ENCODE data around the gene MARCHF5. TPM values are rescaled to one million over a fixed set of nuclear protein-coding genes. Genes with fewer than 3 reads are reported as not detected.

MARCHF5 gene
- total RNA-seq, 1 donor from 2014 or later, result 32.2 TPM

DNA sequence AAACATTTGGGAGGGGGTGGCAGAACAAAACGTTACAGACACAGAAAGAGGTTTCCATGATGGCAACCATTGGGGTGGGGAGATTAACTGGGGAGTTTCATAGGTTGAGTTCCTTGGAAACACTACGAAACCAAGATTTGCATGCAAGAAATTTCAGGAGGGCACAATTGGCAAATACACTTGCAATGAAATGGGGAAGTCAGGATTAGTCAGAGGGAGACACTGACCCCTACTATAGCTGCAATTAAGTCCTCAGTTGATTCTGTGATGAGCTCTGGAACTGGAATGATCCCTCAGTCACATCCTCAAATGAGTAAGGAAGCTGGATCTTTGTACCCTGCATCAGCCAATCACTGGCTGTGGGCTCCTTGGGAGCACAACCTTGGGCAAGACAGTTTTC is 22.2 kb upstream of the MARCHF5 start:
- TF ChIP-seq, protein P1, sequence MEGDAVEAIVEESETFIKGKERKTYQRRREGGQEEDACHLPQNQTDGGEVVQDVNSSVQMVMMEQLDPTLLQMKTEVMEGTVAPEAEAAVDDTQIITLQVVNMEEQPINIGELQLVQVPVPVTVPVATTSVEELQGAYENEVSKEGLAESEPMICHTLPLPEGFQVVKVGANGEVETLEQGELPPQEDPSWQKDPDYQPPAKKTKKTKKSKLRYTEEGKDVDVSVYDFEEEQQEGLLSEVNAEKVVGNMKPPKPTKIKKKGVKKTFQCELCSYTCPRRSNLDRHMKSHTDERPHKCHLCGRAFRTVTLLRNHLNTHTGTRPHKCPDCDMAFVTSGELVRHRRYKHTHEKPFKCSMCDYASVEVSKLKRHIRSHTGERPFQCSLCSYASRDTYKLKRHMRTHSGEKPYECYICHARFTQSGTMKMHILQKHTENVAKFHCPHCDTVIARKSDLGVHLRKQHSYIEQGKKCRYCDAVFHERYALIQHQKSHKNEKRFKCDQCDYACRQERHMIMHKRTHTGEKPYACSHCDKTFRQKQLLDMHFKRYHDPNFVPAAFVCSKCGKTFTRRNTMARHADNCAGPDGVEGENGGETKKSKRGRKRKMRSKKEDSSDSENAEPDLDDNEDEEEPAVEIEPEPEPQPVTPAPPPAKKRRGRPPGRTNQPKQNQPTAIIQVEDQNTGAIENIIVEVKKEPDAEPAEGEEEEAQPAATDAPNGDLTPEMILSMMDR (IDR thresholded peaks at IDR 0.05; ENCODE audit: borderline replicate concordance), result no peak
- intact Hi-C loops (cut with micrococcal nuclease), result no loop called here
- H3K9me3 ChIP-seq (replicated peaks), result no peaks in the 10 kb centered on the region
- no peaks in the 10 kb centered on the region for H3K27me3 ChIP-seq (ENCODE audit: low read depth)
- no peak overlapping the region for H3K4me3 ChIP-seq
- no peaks in the 10 kb centered on the region for H3K36me3 ChIP-seq
- H3K4me1 ChIP-seq, result peaks cover 11% of the 10 kb centered on the region
- no peak overlapping the region for H3K27ac ChIP-seq (replicated peaks)
- no peak for DNase-seq

DNA sequence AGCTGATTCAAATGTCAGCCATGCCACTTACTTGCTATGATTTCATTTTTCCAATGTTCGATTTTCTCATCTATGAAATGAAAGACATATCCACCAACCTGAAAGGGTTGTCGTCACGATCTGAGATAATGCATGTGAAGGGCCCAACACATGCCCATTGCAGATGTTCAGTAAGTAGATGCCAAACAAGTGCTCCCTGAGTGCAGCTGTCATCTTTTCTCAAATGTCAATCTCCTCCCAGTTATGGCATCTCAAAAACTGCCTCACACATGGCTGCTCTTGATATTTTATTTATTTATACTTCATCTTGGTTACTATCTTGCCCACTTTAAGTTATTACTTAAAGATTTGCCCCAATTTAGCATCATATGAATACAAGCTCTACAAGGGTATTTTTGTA is 16.9 kb upstream of the MARCHF5 start:
- no peaks in the 10 kb centered on the region for H3K36me3 ChIP-seq
- H3K4me3 ChIP-seq, result no peak overlapping the region
- intact Hi-C loops (cut with micrococcal nuclease), result no loop called here
- H3K9me3 ChIP-seq (replicated peaks), result no peaks in the 10 kb centered on the region
- TF ChIP-seq, protein P1 (IDR thresholded peaks at IDR 0.05; ENCODE audit: borderline replicate concordance), result no peak
- H3K27ac ChIP-seq (replicated peaks), result no peak overlapping the region
- H3K27me3 ChIP-seq (ENCODE audit: low read depth), result no peaks in the 10 kb centered on the region
- no peak for DNase-seq
- peaks cover 7% of the 10 kb centered on the region for H3K4me1 ChIP-seq

DNA sequence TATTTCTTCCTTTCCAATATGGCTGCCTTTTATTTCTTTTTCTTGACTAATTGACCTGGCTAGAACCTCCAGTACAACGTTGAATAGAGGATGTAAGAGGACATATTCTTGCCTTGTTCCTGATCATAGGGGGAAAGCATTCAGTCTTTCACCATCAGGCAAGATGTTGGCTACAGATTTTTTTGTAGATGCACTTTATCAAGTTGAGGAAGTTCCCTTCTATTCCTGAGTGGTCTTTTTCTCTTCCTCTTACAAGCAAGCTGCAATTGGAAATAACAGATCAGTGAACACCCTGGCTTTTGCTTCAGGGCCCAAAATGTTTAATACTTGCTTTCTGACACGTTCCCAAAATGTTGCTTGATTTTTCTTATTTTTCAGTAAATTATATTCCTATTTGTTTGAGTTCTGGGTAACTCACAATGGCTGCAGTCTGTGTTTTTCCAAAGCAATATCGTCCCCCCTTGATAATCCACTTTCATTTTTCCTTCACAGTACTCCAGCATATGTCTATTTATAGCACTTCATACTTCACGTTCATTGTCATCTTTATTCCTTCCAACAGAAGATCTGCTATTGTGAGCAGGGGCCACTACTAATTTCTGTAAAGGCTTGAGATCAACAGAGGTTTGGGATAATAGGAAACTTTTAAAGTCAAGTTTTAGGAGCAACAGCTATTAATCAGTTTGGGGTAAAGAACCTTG is 11.8 kb upstream of the MARCHF5 start:
- TF ChIP-seq, protein P1 (IDR thresholded peaks at IDR 0.05; ENCODE audit: borderline replicate concordance), result no peak
- Histone ChIP-seq H3K4me1 (peaks cover 17% of the 10 kb centered on the region), H3K27ac (replicated peaks) (peak overlapping the region; percentile 72), H3K4me3 (peak overlapping the region; percentile 45), H3K9me3 (replicated peaks) (no peaks in the 10 kb centered on the region), H3K36me3 (no peaks in the 10 kb centered on the region), H3K27me3 (ENCODE audit: low read depth) (no peaks in the 10 kb centered on the region)
- no peak for DNase-seq
- intact Hi-C loops (cut with micrococcal nuclease), result no loop called here

DNA sequence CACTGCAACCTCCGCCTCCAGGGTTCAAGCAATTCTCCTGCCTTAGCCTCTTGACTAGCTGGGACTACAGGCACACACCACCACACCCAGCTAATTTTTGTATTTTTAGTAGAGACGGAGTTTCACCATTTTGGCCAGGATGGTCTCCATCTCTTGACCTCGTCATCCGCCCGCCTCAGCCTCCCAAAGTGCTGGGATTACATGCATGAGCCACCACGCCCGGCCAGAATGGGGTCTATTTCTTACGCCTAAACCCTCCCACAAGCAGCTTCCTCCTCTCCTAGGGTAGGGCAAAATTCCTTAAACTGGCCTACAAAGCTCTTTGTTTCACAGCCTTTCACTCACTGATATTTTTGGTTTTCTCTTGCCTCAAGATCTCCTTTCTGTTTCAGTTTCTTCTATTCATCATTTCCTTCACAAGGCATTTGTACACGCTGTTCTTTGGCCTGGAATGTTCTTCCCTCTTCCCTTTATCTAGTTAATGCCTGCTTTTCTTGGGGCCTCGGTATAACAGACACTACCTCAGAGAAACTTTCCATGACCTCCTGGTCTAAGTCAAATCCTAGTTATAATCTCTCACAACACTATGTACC is 6.8 kb upstream of the MARCHF5 start:
- no peak for DNase-seq
- intact Hi-C loops (cut with micrococcal nuclease), result no loop called here
- TF ChIP-seq, protein P1 (IDR thresholded peaks at IDR 0.05; ENCODE audit: borderline replicate concordance), result no peak
- peaks cover 13% of the 10 kb centered on the region for H3K4me1 ChIP-seq
- H3K27ac ChIP-seq (replicated peaks), result peak overlapping the region; percentile 41
- no peaks in the 10 kb centered on the region for H3K9me3 ChIP-seq (replicated peaks)
- H3K27me3 ChIP-seq (ENCODE audit: low read depth), result no peaks in the 10 kb centered on the region
- H3K4me3 ChIP-seq, result no peak overlapping the region
- no peaks in the 10 kb centered on the region for H3K36me3 ChIP-seq

DNA sequence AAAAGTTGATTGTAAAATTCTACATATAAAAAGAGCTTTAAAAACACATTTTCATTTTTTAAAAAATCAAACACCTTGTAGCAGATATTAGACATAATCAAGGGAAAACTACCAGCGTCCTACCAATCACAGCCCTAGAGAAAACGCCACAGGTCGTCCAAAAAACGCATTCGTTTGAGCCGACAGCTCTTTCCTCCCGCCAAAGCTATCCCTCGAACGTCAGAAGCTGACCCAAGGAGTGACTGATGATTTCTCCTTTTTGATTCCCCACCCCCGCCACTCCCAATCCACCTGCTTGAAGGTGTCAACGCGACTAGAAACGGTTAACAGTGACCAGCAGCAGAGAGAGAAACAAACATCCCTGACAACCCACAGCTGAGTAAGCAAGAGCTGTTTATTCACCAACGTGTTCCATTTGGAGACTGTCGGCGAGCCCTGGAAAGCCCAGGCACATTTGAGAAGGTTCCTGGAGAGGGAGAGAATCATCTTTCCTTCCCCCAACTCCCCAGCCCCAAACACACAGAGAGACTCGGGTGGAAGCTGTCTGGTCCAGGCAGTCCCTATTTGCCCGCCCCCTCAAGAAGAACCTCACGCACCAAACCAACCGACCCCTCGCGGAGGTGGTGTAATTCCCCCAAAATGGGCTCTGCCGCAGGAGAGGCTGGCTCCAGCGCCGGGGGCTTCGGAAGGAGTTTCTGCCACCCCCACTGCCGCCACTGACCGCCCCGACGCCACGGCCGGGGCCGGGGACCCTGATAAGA is 711 bp upstream of the MARCHF5 start:
- TF ChIP-seq, protein P1 (IDR thresholded peaks at IDR 0.05; ENCODE audit: borderline replicate concordance), result no peak
- Histone ChIP-seq H3K4me3 (peak overlapping the region; percentile 99), H3K36me3 (peaks cover 15% of the 10 kb centered on the region), H3K27ac (replicated peaks) (peak overlapping the region; percentile 97), H3K27me3 (ENCODE audit: low read depth) (no peaks in the 10 kb centered on the region), H3K4me1 (peaks cover 42% of the 10 kb centered on the region), H3K9me3 (replicated peaks) (no peaks in the 10 kb centered on the region)
- peak; percentile 31 for DNase-seq
- intact Hi-C loops (cut with micrococcal nuclease), result loop anchor here (5.0 to 10.0 kb wide), 2 partner anchors 53 to 205 kb away; no protein-coding TSS in a partner anchor
